Stomach (tissue), 4 donors: ENCODE data around the gene SYNE3.

Experiments
- POLR2A ChIP-seq, 4 donors: fragments of 450-650 bp; IDR thresholded peaks; one replicate each; pipeline ENCODE4 v1.6.1; 2016; ENCODE audit warnings: antibody characterized with exemption in 4 of 4, control low read depth in 2 of 4, mild to moderate bottlenecking in 1 of 4, moderate library complexity in 1 of 4
- TF ChIP-seq, protein P1 (sequence below), 7 experiments: fragments of 450-650 bp in 4 of 7; fragments of 200-600 bp in 3 of 7; sonication (generic) in 3 of 7; IDR thresholded peaks; one replicate each; pipeline ENCODE4 v1.5.1; 2016 to 2019; ENCODE audit warnings: antibody characterized with exemption in 7 of 7, control low read depth in 2 of 7, mild to moderate bottlenecking in 1 of 7

GRCh38 chr14:95544588-95544987, 28.1 kb upstream of the SYNE3 start:
- TF ChIP-seq, protein P1, sequence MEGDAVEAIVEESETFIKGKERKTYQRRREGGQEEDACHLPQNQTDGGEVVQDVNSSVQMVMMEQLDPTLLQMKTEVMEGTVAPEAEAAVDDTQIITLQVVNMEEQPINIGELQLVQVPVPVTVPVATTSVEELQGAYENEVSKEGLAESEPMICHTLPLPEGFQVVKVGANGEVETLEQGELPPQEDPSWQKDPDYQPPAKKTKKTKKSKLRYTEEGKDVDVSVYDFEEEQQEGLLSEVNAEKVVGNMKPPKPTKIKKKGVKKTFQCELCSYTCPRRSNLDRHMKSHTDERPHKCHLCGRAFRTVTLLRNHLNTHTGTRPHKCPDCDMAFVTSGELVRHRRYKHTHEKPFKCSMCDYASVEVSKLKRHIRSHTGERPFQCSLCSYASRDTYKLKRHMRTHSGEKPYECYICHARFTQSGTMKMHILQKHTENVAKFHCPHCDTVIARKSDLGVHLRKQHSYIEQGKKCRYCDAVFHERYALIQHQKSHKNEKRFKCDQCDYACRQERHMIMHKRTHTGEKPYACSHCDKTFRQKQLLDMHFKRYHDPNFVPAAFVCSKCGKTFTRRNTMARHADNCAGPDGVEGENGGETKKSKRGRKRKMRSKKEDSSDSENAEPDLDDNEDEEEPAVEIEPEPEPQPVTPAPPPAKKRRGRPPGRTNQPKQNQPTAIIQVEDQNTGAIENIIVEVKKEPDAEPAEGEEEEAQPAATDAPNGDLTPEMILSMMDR (IDR thresholded peaks at IDR 0.05), result no peak
- no peak for TF ChIP-seq POLR2A (IDR thresholded peaks at IDR 0.05)
